GM21619 (cell line): Measurements from ENCODE around the gene AADAT.
"Not testable (repeated sequence)": the region's sequence is repeated elsewhere in the genome, so short reads cannot be mapped to it uniquely, and the experiment has no call there.

Experiments used
- ATAC-seq: cut with Tn5 transposase; IDR thresholded peaks from one replicate; pipeline ENCODE4 v1.9.1; 2021; ENCODE audit not compliant: unreplicated experiment

The AADAT gene

GRCh38 chr4:170090352-170091052 is 746 bp upstream of the AADAT start:
- no peak for ATAC-seq

GRCh38 chr4:170089274-170089667 is 485 bp downstream of the AADAT start:
- ATAC-seq = peak; percentile 24

DNA sequence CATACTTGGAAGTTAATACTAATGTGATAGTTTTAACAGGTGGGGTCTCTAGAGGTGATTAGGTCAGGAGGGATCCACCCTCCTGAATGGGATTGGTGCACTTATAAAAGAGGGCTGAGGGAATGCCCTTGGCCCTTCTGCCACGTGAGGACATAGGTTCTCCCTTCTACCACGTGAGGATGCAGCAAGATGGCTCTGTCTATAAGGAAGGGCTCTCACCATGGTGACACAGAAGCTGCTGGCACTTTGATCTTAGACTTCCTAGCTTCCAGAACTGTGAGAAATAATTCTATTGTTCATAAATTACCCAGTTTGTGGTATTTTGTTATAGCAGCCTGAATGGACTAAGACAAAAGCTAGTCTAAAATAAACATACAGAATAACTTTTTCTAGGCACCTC is 1.0 kb downstream of the AADAT start:
- ATAC-seq = no peak

DNA sequence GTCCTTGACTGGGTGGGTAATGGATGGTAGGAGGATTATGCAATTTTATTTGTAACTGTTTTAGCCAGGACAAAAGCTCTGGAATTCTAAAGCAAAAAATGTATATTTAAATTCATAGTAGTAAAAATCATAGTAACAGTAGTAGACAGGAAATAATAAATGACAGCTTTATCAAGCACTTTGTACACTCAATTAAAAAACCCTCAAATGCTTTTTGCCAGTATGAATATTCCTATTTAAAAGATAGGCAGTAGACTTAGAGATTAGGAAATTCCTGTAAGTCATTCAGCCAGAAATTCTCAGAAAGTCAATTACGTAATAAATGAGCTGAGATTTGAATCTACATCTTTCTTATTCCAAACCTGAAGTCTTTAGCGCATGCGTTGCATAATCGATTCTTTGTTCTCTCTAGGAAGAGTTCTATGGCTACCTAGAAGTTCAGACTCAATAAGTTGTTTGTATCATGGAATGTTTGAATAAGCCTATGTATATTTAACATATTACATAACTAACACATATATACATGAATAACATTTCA is 2.5 kb downstream of the AADAT start:
- ATAC-seq = no peak

DNA sequence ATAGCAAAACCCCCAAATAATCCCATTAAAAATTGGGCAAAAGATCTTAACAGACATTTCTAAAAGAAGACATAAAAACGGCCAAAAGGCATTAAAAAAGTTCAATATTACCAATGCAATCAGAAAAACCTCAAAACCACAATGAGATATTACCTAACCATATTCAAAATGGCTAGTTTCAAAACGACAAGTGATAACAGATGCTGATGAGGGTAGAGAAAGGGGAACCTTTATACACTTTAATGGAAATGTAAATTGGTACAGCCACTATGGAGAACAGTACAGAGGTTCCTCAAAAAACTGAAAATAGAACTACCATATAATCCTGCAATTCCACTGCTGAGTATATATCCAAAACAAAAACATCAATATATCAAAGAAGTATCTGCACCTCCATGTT is 6.2 kb downstream of the AADAT start:
- no peak for ATAC-seq

GRCh38 chr4:170080496-170080895 is 9.3 kb downstream of the AADAT start:
- ATAC-seq = no peak

- ATAC-seq = no peak
Observed at GRCh38 chr4:170079981-170080380, 9.8 kb downstream of the AADAT start.

DNA sequence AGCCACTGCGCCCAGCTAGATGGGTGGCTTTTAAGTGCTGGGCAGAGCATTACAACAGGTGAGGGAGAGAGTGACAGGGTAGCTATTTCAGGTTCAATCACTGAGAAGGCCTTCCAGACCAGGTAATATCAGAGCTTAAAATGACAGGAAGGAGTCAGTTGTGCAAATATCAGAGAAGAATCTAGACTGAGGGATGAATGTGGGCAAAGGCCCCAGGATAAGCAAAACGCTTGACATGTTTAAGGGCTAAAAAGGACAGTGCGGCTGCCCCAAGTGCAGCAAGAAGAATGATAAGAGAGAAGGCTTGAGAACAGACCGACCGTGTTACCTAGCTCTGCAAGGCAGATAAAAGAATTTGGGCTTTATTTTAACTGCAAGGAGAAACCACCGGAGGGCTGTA is 18.6 kb downstream of the AADAT start:
- no peak for ATAC-seq

DNA sequence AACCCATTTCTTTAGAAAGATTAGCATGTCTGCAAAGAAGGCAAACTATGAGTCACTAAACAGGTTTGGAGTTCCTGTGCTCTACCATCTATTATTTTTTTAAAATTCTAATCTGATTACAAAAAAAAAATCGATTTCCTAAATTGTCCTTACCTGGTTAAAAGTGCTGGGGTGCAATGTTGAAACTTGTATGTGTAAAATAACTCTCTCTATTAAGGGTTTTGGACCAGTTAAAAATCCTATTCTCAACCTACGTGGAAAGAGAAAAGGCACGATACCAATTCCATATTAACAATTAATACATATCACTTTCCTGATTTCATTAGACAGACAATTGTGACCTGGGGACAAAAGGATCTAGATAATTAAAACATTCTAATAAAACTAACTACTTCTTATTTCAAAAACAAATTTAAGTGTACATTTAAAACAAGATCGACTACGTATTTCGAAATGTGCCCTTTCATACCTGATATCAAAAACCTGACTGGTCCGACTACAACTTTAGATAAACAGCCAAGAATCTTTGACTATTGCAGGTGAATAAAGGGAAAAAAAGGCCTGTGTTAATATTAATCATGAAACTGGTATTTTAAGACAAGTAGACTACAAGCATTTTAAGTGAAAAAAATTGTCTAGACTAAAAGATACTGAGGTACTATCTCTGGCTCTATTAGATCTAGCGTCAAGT is 21.2 kb downstream of the AADAT start:
- no peak for ATAC-seq

GRCh38 chr4:170059421-170059820 is 30.3 kb downstream of the AADAT start:
- ATAC-seq = no peak

DNA sequence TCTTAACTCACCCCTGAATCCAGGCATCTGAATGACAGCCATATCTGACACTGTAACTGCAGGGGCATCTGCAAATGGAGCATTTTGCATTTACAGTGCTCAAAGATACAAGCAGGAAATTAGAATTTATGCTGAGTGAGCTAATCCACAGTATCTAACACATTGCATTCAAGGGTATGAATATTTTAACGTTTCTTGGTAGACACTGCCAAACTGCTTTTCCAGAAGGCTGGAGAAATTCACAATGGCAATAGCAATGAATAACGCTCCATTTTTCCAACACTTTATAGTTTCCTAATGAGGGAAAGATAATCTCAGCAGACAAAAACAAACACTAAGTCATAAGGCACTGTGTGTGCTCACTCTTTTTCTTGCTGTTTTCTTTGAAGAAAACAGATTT is 30.9 kb downstream of the AADAT start:
- no peak for ATAC-seq

GRCh38 chr4:170057866-170058265 is 31.9 kb downstream of the AADAT start:
- ATAC-seq = no peak

DNA sequence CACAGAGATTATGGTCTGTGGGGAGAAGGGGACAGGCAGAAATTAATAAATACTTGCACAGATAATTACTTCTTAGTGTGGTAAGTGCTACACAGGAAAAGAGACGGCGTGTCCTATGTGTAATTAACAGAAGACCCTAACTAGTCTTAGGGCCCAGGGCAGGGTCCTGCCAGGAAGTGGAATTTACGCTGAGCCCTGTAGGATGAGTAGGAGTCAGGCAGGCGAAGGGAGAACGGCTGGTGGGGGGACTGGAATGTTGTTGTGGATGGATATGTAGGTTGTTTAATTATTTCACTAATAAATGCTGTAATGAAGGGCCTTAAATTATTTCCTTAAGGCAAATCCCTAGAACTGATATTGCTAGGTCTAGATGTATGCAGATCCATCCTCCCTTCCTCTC is 36.8 kb downstream of the AADAT start:
- no peak for ATAC-seq

DNA sequence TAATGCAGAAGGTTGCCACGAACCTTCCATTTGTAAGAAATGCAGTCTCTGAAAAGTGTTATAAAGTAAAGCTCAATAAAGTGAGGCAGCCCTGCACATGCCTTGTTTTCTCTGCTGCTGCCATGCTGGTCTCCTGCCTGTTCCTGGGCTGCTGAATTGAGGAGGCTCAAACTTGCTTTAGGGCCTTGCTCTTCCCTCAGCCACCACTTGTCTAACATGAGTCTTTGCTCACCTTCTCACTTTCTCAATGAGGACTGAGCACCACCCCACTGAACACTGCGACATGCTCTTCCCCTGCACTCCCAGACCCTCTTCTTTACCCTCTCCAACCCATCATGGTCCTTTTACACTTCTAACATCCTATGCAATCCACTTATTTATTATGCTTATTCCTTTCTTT is 38.4 kb downstream of the AADAT start:
- ATAC-seq = no peak

DNA sequence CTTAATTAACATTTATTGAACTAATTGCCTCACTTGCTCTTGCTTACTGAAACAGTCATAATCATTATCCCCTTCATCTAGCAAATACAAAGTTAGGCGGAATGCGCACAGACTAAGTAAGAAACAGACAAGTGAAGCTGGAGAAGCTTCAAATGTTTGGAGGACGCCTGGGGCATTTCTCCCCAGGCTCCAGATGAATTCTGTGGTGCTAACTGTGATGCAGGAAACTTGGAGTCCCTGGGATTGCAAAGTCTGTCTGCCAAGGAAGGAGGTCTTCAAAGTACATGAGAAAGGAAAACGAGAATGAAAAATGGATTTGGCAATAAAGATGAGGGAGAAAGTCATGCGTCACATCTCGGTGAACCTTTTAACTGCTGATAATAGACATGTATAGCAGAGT is 40.0 kb downstream of the AADAT start:
- no peak for ATAC-seq

- no peak for ATAC-seq
Observed at GRCh38 chr4:170047771-170048354, 41.9 kb downstream of the AADAT start.

DNA sequence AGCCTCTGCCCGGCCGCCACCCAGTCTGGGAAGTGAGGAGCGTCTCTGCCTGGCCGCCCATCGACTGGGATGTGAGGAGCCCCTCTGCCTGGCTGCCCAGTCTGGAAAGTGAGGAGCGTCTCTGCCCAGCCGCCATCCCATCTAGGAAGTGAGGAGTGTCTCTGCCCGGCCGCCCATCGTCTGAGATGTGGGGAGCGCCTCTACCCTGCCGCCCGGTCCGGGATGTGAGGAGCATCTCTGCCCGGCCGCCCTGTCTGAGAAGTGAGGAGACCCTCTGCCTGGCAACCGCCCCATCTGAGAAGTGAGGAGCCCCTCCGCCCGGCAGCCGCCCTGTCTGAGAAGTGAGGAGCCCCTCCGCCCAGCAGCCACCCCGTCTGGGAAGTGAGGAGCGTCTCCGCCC is 43.6 kb downstream of the AADAT start:
- ATAC-seq = not testable (repeated sequence)

DNA sequence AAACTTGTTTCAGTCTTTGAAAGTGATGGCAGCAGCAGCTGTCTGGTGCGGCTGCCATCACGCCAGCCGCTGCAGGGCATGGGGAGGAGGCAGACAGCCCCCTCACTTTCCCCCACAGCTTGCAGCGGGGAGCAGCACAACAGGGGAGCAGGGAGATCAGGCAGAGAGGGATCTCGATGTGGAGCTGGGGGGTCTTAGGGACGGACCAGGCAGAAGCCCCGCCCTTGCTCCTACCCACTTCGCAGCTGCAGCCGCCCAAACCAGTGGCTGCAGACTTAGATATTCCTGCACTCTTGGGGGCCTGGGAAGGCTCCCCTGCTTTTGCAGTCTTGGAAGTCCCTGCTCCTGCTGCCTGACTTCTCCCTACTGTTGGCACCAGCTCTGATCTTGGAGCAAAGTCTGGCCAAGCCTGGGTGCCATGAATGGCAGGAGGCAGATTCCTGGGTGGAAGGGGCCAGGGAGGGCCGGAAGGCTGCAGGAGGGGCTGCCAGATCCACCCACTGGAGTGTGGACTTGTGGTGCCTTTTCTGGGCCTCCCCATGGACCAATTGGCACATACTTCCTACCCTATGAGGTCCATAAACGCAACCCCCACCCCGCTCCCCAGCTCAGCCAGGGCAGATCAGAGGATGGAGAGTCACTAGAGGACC is 49.6 kb downstream of the AADAT start:
- no peak for ATAC-seq

DNA sequence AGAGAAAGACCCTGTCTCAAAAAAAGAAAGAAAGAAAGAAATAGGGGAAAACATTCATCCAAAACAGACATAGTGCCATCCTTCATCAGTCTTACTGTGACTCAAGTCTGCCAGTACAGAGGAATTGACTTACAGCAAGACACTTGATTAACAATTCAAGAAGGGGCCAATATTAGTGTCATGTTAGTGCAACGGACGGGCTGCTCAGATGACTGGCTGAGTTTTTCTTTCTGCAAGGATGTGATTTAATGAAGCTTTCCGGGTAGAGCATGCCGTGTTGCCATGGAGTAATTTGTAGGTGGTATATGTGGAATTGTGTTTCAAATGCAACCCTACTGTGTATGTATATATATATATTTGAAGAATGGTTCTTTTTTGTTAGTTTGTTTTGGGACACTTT is 51.0 kb downstream of the AADAT start:
- ATAC-seq = no peak

DNA sequence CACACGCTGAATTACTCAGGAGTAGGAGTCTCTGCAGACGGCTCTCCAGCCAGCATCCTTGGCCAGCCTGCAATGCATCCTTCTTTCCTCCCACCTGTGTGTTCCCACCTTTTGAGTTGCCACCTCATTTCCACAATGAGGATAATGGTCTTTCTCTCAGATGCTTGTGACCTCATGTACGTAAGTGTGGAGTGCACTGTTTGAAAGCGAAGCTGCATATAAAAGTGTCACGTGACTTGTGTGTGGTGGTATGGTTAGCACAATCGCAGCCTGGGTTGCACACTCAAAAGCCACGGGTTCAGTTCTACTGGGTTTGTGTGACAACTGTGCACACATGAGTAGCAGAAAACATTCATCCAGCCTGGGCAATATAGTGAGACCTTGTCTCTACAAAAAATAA is 51.5 kb downstream of the AADAT start:
- no peak for ATAC-seq

DNA sequence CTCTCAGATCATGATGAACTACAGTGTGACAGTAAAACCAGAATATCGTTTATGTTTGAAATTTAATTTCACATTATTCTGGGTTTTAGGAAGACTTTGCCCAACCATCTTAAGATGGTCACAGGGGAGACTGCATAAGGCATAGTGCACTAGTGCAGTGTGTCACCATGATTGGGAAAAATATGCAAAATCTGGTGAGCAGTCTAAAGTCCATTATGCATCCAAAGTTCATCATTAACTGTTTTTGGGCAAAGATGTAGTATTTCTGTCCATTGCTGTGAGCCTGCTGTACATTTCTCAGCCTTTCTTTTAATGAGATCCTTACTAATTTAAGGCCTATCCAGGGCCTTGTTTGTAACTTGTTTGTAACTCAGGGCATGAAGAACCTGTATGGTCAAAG is 52.3 kb downstream of the AADAT start:
- ATAC-seq = no peak

DNA sequence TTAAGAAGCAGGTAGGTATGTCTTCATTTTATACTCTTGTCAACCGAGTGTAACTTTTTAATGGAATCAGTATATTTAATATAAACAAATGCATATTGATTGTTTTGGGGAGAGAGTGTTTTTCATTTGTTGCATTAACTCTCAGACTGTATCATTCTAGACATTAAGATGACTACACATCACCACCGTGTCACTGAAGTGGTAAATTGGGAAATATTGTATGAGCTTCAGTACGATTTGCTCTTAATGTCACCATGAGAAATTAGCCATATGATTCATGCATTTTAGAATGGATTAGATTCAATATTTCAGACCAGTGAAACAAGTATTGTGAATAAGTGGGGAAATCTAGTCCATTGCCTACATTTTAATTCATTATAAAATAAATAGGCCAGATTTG is 53.9 kb downstream of the AADAT start:
- no peak for ATAC-seq
